ENCODE measurements around the gene LAMC2. TPM values are rescaled to one million over a fixed set of nuclear protein-coding genes. Genes with fewer than 3 reads are reported as not detected.

The LAMC2 gene
- total and polyA plus RNA-seq, 2 of the 8 experiments (the other 6 are each of a cell fraction or from before 2014, with no cell fraction given) = 4.6 to 12.9 TPM

- TF ChIP-seq CHD7 (IDR thresholded peaks at IDR 0.05; ENCODE audit: insufficient replicate concordance, low read length) = no peak
- TF ChIP-seq CREB1 (IDR thresholded peaks at IDR 0.05) = no peak
- no peak for TF ChIP-seq HDAC6 (IDR thresholded peaks at IDR 0.05; ENCODE audit: low read depth, low read length)
- no peak for TF ChIP-seq CBX8 (IDR thresholded peaks at IDR 0.05; ENCODE audit: borderline replicate concordance, low read depth, low read length)
- TF ChIP-seq ATF2 (IDR thresholded peaks at IDR 0.05; ENCODE audit: low read length) = no peak
- no peak for TF ChIP-seq GABPA (IDR thresholded peaks at IDR 0.05; ENCODE audit: borderline replicate concordance, insufficient read depth, low read length)
- TF ChIP-seq POLR2AphosphoS5 (IDR thresholded peaks at IDR 0.05; ENCODE audit: low read depth, low read length) = no peak
- TF ChIP-seq EZH2 (IDR thresholded peaks at IDR 0.05; ENCODE audit: low read depth, low read length, severe bottlenecking) = no peak
- no peak for TF ChIP-seq SUZ12 (IDR thresholded peaks at IDR 0.05; ENCODE audit: low read length)
- no peak for TF ChIP-seq TAF1 (IDR thresholded peaks at IDR 0.05; ENCODE audit: low read depth, low read length)
These were observed 32.1 kb downstream of the LAMC2 start (continued) for GRCh38 chr1:183218027-183218618.
